Measurements from ENCODE around the gene LMX1A.

LMX1A gene

DNA sequence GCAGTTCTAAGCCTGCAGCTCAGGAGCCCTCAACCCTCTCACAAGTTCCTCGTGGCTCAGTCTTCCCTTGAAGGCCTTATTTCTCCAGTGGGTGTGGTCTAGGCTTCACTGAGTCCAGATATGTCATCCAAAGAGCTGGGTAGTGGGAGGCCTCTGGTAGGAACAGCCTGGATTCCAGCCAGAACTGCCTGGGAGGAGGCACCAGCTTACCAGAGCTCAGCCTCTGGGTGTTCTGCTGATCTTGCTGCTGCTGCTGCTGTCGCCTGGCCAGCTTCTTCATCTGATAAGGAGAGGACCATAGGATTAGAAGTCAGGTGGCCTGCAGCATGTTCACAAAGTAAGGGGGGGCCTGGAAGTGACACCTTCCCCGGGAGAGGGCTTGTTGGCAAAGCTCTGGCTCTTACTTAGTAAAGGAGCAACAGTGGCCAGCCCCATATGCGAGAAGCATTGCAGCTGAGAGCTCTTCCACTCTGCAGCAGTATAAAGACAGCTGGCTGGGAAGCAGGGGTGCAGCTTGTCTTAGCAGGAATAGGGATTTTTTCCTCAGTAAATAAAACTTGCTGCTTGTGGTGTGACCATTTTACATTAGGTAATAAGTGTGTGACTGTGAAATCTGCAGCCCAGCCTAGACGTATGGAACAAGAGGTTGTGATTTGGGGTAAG is 148.5 kb downstream of the LMX1A start:
- ChIA-PET POLR2A (no interaction called here), CTCF (no interaction called here)
- no peak for DNase-seq (ENCODE audit: low read depth, low spot score)
- H3K4me3 ChIP-seq (ENCODE audit: low read depth, low read length), result no peak overlapping the region
- no peak for TF ChIP-seq CTCF (IDR thresholded peaks at IDR 0.05; ENCODE audit: insufficient read depth, low read length, missing control alignments)

DNA sequence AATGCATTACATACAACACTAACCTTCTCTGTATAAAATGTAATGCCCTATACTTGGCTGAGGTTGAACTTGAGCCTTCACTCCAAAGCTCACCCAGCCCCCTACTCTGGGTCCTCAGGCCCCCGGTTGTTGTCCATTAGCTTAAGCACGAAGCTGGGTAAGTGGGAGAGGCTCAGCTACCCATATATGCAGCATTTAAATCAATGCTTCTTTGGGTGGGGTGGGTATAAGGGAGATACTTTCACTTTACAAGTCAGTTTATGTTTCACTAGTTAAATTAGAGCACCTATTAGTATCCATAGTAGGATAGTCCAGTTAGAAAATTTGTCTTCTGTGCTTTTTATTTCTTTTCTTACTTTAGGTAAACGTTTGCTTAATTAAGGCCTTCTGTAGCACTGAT is 151.4 kb downstream of the LMX1A start:
- TF ChIP-seq CTCF (IDR thresholded peaks at IDR 0.05; ENCODE audit: insufficient read depth, low read length, missing control alignments), result no peak
- DNase-seq (ENCODE audit: low read depth, low spot score), result no peak
- ChIA-PET POLR2A (no interaction called here), CTCF (no interaction called here)
- no peak overlapping the region for H3K4me3 ChIP-seq (ENCODE audit: low read depth, low read length)

DNA sequence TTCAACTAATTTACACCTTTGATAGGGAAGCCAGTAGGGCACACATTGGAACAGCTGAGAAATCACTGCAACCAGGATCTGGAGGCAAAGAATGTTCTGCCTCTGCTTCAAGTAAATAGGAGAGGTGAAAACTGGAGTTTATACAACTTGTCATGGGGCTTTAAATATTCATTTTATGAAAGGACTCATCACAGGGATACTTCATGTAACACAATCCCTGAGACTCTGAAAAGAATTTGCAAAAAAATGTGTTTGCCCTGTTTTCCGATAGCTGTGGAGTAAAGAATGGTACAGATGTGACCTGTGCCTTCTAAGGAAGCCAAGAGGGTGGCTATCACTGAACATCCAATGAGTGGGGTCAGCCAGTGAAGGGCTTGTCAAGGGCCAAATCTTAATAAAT is 152.0 kb downstream of the LMX1A start:
- ChIA-PET CTCF (interaction anchor here (1.2 kb wide), 1 partner anchor 90 kb away, joined by 3 read pairs; no protein-coding TSS in a partner anchor), POLR2A (no interaction called here)
- no peak for DNase-seq (ENCODE audit: low read depth, low spot score)
- no peak for TF ChIP-seq CTCF (IDR thresholded peaks at IDR 0.05; ENCODE audit: insufficient read depth, low read length, missing control alignments)
- H3K4me3 ChIP-seq (ENCODE audit: low read depth, low read length), result no peak overlapping the region

GRCh38 chr1:165191087-165191486 is 165.4 kb downstream of the LMX1A start:
- TF ChIP-seq CTCF (IDR thresholded peaks at IDR 0.05; ENCODE audit: insufficient read depth, low read length, missing control alignments), result no peak
- CTCF ChIA-PET, result interaction anchor here (0.6 kb wide), 1 partner anchor 606 kb away, joined by 3 read pairs; no protein-coding TSS in a partner anchor
- DNase-seq (ENCODE audit: low read depth, low spot score), result no peak
- no peak overlapping the region for H3K4me3 ChIP-seq (ENCODE audit: low read depth, low read length)
- POLR2A ChIA-PET, result no interaction called here

DNA sequence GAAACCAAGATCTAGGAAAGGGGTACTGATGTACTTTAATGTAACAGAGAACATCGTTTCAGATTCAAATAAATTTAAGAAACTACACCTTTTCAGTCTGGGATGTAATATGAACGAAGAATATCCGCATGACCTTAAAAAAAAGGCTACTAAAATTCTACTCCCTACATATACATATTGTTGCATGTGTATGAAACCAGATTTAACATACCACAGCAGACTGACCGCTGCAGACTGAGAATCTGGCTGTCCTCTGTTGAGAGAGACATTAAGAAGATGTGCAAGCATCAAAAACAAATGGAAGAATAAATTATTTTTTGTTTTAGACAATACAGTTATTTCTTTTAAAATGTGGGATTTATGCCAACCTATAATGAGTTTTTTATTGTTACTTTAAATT is 166.6 kb downstream of the LMX1A start:
- POLR2A ChIA-PET, result no interaction called here
- H3K4me3 ChIP-seq (ENCODE audit: low read depth, low read length), result no peak overlapping the region
- DNase-seq (ENCODE audit: low read depth, low spot score), result no peak
- CTCF ChIA-PET, result no interaction called here
- no peak for TF ChIP-seq CTCF (IDR thresholded peaks at IDR 0.05; ENCODE audit: insufficient read depth, low read length, missing control alignments)

DNA sequence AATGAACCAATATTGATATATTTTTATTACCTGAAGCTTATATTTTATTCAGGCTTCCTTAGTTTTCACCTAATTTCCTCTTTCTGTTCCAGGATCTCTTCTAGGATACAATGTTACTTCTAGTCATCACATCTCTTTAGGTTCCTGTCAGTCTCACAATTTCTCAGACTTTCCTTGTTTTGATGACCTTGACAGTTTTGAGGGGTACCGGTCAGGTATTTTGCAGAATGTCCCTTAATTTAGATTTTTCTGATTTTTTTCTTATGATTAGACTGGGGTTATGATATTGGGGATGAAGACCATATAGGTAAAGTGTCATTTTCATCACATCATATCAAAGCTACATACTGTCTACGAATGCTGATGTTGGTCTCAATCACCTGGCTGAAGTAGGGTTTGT is 167.5 kb downstream of the LMX1A start:
- no peak overlapping the region for H3K4me3 ChIP-seq (ENCODE audit: low read depth, low read length)
- no peak for TF ChIP-seq CTCF (IDR thresholded peaks at IDR 0.05; ENCODE audit: insufficient read depth, low read length, missing control alignments)
- POLR2A ChIA-PET, result no interaction called here
- no peak for DNase-seq (ENCODE audit: low read depth, low spot score)
- CTCF ChIA-PET, result no interaction called here
